MM.1S (cell line): ENCODE results near the gene C16orf82.

ENCODE experiments used
- CTCF ChIP-seq: fragments of 300-600 bp; sonication (generic); IDR thresholded peaks from 2 replicates; pipeline ENCODE4 v1.5.1; 2016; ENCODE audit warnings: antibody characterized with exemption, low read length, mixed read lengths
- EZH2 ChIP-seq: fragments of 300-600 bp; sonication (generic); optimal IDR thresholded peaks from 2 replicates; pipeline ENCODE3; 2017; ENCODE audit warnings: low read depth, mild to moderate bottlenecking, antibody characterized with exemption, low read length, mixed read lengths
- EZH2phosphoT487 ChIP-seq: fragments of 300-600 bp; sonication (generic); IDR thresholded peaks from 2 replicates; pipeline ENCODE4 v1.6.1; 2018; ENCODE audit warnings: antibody characterized with exemption, low read length

GRCh38 chr16:27040732-27041131, 26.0 kb upstream of the C16orf82 start:
- no peak for TF ChIP-seq CTCF
- no peak for TF ChIP-seq EZH2
- TF ChIP-seq EZH2phosphoT487 = no peak
